GM12891 (cell line): ENCODE data around the gene NDUFA13.

ENCODE experiments used
- POLR2A ChIP-seq: IDR thresholded peaks from 2 replicates; pipeline ENCODE4 v1.6.1; 2011; ENCODE audit warnings: low read depth, low read length, control low read depth
- POLR2AphosphoS5 ChIP-seq: IDR thresholded peaks from 2 replicates; pipeline ENCODE4 v1.6.1; 2011; ENCODE audit warnings: low read depth, low read length, control low read depth
- TAF1 ChIP-seq: IDR thresholded peaks from 2 replicates; pipeline ENCODE4 v1.6.1; 2011; ENCODE audit warnings: low read depth, low read length, control low read depth

GRCh38 chr19:19558055-19558454 is 42.0 kb downstream of the NDUFA13 start:
- TF ChIP-seq POLR2A (no peak), POLR2AphosphoS5 (no peak), TAF1 (no peak)
